ENCODE data around the gene TCF23. TPM values are rescaled to one million over a fixed set of nuclear protein-coding genes. Genes with fewer than 3 reads are reported as not detected.

Gene TCF23
- total and polyA plus RNA-seq, 2 of the 8 experiments (the other 6 are each of a cell fraction or from before 2014, with no cell fraction given), result 0.02 TPM; not detected in 1

DNA sequence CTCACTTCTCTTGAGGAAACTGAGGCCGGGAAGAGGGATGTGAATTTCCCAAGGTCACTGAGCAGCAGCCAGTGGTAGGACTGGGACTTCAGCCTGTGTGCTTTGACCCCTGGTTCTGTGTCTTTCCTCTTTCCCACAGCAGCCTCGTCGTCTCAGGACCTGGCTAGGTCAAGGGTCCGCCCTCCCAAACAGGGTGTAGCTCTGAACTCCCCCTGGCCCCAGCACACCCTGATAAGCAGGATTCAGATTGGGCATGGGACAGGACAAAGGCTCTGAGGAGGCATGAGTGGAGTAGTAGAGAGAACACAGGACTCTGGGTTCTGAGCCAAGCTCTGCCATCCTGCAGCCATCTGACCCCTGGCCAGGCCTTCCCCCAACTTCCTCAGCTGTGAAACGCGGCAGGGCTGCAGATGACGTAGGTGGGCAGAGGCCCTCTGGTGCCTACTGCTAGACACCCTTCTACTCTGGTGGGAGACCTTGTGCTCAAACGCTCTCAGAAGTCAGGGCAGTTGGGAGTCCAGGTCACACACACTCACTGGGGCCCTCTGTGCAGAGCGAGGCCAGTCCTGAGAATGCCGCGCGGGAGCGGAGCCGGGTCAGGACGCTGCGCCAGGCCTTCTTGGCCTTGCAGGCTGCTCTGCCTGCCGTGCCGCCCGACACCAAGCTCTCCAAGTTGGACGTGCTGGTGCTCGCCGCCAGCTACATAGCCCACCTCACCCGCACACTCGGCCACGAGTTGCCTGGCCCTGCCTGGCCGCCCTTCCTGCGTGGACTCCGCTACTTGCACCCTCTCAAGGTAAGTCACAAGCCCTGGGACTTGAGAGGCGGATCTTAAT, 984 bp downstream of the TCF23 start:
- TF ChIP-seq BRCA1 (IDR thresholded peaks at IDR 0.05; ENCODE audit: low read depth, low read length), result no peak
- no peak for TF ChIP-seq SUZ12 (IDR thresholded peaks at IDR 0.05; ENCODE audit: low read length)
- no peak for TF ChIP-seq EP300 (IDR thresholded peaks at IDR 0.05; ENCODE audit: borderline replicate concordance in 1 of 2, low read depth in 2 of 2, low read length in 2 of 2)
- TF ChIP-seq SIRT6 (IDR thresholded peaks at IDR 0.05; ENCODE audit: low read length), result no peak
- no peak for TF ChIP-seq BACH1 (IDR thresholded peaks at IDR 0.05; ENCODE audit: low read length)
- TF ChIP-seq SAP30 (IDR thresholded peaks at IDR 0.05; ENCODE audit: insufficient read depth, insufficient replicate concordance, low read length), result no peak
- TF ChIP-seq SRF (IDR thresholded peaks at IDR 0.05; ENCODE audit: low read depth, low read length), result no peak
- TF ChIP-seq TCF12 (IDR thresholded peaks at IDR 0.05; ENCODE audit: low read depth, low read length), result no peak
- TF ChIP-seq CBX8 (IDR thresholded peaks at IDR 0.05; ENCODE audit: borderline replicate concordance, low read depth, low read length), result no peak
- no peak for TF ChIP-seq SP2 (IDR thresholded peaks at IDR 0.05; ENCODE audit: low read length)
- no peak for TF ChIP-seq FOSL1 (IDR thresholded peaks at IDR 0.05; ENCODE audit: insufficient read depth, low read depth, low read length)
- TF ChIP-seq TEAD4 (IDR thresholded peaks at IDR 0.05; ENCODE audit: low read depth, low read length), result no peak
- no peak for TF ChIP-seq SP1 (IDR thresholded peaks at IDR 0.05; ENCODE audit: low read depth, low read length)
- Histone ChIP-seq H3K9ac (replicated peaks in 1 of 4; ENCODE audit: extremely low read depth in 1 of 4, low read depth in 3 of 4, low read length in 3 of 4) (no peak overlapping the region), H3K4me1 (replicated peaks in 1 of 4; ENCODE audit: control insufficient read depth in 3 of 4, insufficient read depth in 4 of 4, low read length in 3 of 4) (no peaks in the 10 kb centered on the region; a peak in 1 of 7 replicates), H3K56ac (replicated peaks; ENCODE audit: insufficient read length, low read depth, low read length) (no peak overlapping the region), H3K27me3 (replicated peaks in 1 of 4; ENCODE audit: control insufficient read depth in 3 of 4, extremely low read depth in 1 of 4, insufficient read depth in 3 of 4, low read length in 3 of 4) (no peaks in the 10 kb centered on the region), H3K18ac (ENCODE audit: extremely low read depth, low read length) (no peak overlapping the region; the same call in 1 of the 2 replicates), H2BK12ac (ENCODE audit: low read depth, low read length) (peak overlapping the region; percentile 27; the same call in 1 of the 2 replicates), H2AFZ (ENCODE audit: low read length) (no peak overlapping the region), H3K14ac (ENCODE audit: insufficient read length) (no peak overlapping the region), H2AK5ac (ENCODE audit: low read depth, low read length) (no peak overlapping the region), H3K4ac (replicated peaks; ENCODE audit: insufficient read length, low read depth, low read length) (no peak overlapping the region), H3K4me2 (ENCODE audit: insufficient read depth in 1 of 2, low read depth in 2 of 2, low read length in 2 of 2) (no peak overlapping the region), H3K23ac (ENCODE audit: insufficient read length) (no peak overlapping the region), H2BK20ac (ENCODE audit: low read length) (no peak overlapping the region), H4K20me1 (replicated peaks in 1 of 2; ENCODE audit: control insufficient read depth in 1 of 2, insufficient read depth in 2 of 2, low read length in 2 of 2) (no peaks in the 10 kb centered on the region), H2BK15ac (ENCODE audit: low read length) (no peak overlapping the region), H4K8ac (ENCODE audit: extremely low read depth, insufficient read depth, low read length) (peak overlapping the region; percentile 16; the same call in 1 of the 2 replicates), H3K9me3 (ENCODE audit: insufficient read depth in 2 of 2, low read depth in 1 of 2, low read length in 1 of 2) (no peaks in the 10 kb centered on the region), H4K5ac (ENCODE audit: insufficient read length, low read depth, low read length) (no peak overlapping the region), H3K79me2 (ENCODE audit: control insufficient read depth in 1 of 2, insufficient read depth in 2 of 2, low read length in 2 of 2) (no peaks in the 10 kb centered on the region), H2BK5ac (ENCODE audit: low read depth, low read length) (no peak overlapping the region), H3K27ac (ENCODE audit: low read depth, low read length) (no peak overlapping the region), H3K36me3 (ENCODE audit: control insufficient read depth in 2 of 4, insufficient read depth in 4 of 4, low read length in 3 of 4) (no peaks in the 10 kb centered on the region), H3K4me3 (ENCODE audit: extremely low read depth in 1 of 4, insufficient read depth in 2 of 4, low read depth in 3 of 4, low read length in 4 of 4) (no peak overlapping the region), H4K91ac (replicated peaks; ENCODE audit: insufficient read length, low read length) (no peak overlapping the region), H3K23me2 (ENCODE audit: low read depth, low read length) (no peaks in the 10 kb centered on the region), H3K79me1 (ENCODE audit: low read depth, low read length) (no peaks in the 10 kb centered on the region), H2BK120ac (replicated peaks; ENCODE audit: low read depth, low read length) (no peak overlapping the region)
- ChIA-PET CTCF (ENCODE audit: partially characterized antibody) (interaction anchor here (0.6 to 5.6 kb wide), 9 partner anchors 9 to 130 kb away, joined by 3 to 27 read pairs (median 4); no protein-coding TSS in a partner anchor), POLR2A (ENCODE audit: partially characterized antibody) (interaction anchor here (0.9 to 1.7 kb wide), 5 partner anchors 11 to 99 kb away, joined by 3 to 5 read pairs (median 4); partner anchors contain the start of gene PRR30)
- WGBS, 2 experiments (ENCODE audit: extremely low coverage in 1 of 2, insufficient coverage in 1 of 2, insufficient read length in 1 of 2, insufficient replicate concordance in 2 of 2, low coverage in 1 of 2, low lambda C conversion rate in 2 of 2, missing lambda C conversion rate in 1 of 2), result 87% methylated on average over 21 of the region's 29 CpGs; no CpG with 5 or more reads in 1 of the 2 experiments
- no peak for DNase-seq (ENCODE audit: low read depth in 1 of 2, low spot score in 2 of 2)
- no peak for FAIRE-seq
